GM21825 (cell line): ENCODE data around the gene ELN.
"Not testable (repeated sequence)": the region's sequence is repeated elsewhere in the genome, so short reads cannot be mapped to it uniquely, and the experiment has no call there.

ENCODE experiments used
- ATAC-seq: cut with Tn5 transposase; IDR thresholded peaks from one replicate; pipeline ENCODE4 v1.9.1; 2021; ENCODE audit warnings: mild to moderate bottlenecking, moderate library complexity; ENCODE audit not compliant: unreplicated experiment

ELN gene

DNA sequence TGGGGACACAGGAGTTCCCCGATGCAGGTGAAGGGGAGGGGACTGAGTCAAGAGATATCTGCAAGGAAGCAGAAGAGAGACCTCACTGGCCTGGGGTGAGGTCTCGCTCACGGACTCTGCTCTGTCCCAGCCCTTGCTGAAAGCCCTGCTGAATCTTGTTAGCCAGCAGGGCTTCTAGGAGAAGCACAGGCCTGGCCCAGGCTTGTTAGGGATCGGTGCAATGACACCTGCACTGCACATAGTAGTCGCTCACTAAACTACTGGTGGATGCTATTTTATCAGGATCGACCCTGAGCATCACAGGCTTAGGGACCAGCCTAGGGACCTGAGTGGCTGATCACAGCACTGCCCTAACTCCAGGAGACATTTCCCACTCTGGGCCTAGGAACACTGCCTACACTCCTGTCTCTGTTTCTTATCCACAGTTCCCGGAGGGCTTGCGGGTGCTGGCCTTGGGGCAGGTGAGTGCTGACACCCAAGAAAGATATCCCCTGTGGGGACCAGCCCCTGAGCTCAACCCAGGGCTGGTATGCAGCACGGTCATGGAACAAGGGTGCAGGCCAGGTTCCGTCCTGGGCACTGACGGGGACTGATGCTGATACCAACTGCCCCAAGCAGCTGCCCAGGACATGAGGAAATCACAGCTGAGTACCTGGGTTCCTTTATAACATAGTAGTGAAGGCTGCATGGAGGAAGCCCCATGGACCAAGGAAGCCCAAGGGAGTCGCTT, 13.0 kb downstream of the ELN start:
- no peak for ATAC-seq

DNA sequence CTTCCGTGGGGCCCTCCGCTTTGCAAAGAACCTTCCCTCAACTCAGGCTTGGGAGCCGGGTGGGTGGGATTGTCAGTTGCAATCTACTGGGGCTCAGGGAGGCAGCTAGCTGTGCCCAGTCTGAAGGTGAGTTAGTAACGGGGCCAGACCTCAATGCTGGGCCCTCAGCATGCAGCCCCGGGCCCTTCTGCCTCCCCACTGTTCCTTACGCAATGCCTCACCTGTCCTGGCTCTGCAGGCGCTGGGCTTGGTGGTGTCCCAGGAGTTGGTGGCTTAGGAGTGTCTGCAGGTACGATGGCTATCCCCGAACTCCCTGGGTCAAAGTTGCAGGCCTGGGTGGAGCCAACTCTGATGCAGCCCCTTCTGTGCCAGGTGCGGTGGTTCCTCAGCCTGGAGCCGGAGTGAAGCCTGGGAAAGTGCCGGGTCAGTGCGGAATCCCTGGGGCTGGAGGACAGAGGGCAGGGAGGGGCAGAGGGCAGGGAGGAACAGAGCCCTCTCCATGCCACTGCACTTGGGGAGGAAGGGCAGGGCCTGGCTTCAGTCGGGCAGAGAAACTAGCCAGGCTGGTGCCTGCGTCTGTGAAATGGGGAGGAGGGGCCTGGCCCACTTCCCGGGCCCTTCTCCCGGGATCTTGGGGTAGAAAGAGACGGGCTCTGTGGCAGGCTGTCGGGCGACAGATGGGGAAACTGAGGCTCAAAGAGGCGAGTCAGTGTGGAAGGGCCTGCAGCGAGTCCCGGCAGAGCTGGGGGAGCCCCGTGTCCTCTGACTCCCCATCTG, 15.0 kb downstream of the ELN start:
- no peak for ATAC-seq

DNA sequence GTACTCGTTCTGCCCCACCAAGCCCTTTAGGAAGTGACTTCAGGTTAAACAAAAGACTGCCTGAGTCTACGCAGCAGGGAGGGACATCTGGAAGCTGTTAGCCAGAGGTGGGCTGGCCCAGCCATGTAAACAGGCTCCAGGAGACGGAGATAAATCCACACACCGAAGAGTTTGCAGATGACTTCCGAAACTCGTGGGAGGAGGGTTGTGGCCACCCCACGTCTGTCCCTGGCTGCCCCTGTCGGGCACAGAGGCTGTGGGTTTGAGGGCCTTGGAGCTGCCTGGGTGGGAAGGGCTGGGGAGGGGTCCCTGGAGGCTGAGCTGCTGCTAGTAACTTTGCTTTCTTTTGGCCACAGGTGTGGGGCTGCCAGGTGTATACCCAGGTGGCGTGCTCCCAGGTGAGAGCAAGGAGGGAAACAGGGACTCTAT, 15.6 kb downstream of the ELN start:
- ATAC-seq, result no peak

DNA sequence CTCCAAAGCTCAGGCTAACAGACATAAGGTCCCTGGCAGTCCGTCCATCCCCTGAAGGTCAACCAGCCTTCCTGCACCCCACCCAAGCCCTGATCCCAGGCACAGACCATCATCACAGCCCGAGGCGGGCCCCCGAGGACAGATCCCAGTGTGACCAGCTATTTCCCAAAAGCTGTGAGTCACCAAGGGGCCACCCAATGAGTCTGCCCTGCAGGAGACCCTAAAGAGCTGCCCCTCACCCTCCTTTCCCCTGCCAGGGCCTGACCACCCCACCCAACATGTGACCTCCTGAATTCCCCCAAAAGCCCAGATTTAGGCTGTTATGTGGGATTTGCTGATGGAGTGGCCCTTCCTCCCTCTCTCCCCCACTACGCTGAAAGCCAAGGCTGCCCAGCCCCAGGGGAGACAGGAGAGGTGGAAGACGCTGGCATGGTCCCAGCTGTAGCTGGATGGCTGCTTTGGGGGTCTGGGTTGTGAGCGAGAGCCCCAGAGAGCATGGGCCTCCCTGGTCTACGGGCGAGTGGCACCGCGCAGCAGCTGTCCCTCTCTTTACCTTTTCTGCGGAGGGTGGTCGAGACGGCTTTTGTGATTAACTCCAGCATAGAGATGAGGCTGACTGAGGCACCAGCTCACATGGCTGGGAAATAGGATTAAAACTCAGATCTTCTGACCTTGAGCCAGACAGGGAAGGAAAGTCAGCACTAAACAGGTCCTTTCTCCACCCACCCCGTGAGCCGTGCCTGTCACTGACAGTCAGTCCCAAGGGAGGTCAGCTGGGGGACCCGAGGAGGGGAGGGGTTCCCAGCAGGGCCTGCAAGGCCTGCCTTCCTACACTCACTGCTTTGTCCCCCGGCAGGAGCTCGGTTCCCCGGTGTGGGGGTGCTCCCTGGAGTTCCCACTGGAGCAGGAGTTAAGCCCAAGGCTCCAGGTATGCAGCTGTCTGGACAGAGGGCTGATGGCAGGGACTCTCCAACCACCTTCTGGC, 16.7 kb downstream of the ELN start:
- no peak for ATAC-seq

DNA sequence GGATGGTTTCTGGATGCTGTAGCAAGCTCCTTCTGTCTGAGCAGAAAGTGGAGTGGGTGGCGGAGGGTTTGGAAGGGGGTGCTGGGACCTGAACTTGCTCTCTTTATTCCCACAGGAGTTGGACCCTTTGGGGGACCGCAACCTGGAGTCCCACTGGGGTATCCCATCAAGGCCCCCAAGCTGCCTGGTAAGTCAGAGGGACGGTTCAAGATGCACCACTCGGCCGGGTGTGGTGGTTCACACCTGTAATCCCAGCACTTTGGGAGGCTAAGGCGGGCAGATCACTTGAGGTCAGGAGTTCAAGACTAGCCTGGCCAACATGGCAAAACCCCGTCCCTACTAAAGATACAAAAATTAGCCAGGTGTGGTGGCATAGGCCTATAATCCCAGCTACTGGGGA, 18.6 kb downstream of the ELN start:
- not testable (repeated sequence) for ATAC-seq

DNA sequence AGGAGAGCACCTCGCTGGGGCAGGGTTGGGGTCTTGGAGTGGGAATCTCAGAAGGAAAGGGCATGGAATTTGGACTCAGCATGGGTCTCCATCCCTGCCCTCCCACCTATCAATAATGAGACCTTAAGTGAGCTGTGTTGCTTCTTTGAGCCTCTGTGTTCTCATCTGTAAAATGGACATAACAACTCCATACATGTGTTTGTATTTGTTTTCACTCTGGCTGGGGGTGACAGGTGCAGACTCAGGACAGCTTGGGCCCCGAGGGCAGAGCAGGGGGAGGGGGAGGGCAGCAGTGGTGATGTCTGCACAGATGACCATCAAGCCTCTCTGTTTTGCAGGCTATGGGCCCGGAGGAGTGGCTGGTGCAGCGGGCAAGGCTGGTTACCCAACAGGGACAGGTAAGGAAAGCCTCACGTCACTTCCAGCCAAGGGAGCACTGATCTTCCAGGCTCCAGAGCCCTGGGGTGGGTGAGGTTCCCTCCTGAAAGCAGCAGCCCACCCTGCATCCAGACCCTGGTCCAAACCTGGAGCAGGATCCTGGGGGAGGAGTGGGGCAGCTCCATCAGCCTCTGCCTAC, 19.9 kb downstream of the ELN start:
- no peak for ATAC-seq

DNA sequence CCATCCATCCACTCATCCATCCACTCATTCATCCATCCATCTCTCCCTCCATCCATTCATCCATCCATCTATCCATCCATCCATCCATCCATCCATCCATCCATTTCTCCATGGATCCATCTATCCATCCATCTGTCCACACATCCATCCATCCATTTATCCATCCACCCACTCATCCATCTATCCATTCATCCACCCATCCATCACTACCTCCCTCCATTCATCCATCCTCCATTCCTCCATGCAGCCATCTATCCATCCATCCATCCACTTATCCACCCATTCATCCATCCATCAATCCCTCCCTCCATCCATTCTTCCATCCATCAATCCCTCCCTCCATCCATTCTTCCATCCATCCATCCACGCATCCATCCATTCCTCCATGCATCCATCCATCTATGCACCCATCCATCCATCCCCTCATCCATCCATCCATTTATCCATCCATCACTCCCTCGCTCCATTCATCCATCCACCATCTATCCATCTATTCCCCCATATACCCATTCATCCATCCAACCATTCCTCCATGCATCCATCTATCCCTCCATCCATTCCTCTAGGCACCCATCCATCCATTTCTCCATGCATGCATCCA, 21.1 kb downstream of the ELN start:
- ATAC-seq, result no peak

DNA sequence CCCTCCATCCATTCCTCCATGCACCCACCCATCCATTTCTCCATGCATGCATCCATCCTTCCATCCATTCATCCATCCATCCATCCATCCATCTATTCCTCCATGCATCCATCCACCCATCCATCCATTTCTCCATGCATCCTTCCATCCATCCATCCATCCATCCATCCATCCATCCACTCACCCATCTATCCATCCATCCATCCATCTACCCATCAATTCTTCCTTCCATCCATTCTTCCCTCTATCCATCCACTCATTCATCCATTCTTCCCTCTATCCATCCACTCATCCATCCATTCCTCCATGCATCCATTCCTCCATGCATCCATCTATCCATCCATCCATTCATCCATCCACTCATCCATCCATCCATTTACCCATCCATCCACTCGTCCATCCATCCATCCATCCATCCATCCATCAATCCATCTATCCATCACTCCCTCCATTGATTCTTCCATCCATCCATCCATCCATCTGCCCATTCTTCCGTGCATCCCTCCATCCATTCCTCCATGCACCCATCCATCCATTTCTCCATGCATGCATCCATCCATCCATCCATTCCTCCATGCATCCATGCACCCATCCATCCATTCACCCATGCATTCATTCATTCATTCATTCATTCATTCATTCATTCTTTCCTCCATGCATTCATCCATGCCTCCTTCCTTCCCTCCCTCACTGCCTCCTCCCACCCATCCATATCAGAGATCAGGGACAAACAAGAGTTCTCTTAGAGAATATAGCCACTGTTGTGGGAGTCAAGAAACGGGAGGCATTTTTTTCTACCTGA, 22.2 kb downstream of the ELN start:
- no peak for ATAC-seq

DNA sequence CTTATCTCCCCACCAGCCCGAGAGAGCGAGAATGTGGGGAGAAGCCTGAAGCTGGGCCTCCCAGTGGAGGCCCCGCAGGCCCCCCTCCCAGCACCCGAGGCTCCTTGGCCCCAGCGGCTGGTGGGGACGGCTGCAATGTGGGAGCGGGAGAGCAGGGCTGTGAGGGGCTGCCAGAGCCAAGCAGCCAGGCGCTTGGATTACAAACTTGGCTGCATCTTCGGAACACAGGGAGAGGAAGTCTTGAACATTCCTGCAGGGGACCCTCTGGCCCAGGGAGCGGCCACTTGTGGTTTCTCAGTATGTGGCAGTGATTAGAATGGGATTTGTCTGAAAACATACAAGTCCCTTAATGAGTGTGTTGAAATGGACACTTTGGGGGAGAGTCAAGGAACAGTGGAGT, 23.2 kb downstream of the ELN start:
- no peak for ATAC-seq

DNA sequence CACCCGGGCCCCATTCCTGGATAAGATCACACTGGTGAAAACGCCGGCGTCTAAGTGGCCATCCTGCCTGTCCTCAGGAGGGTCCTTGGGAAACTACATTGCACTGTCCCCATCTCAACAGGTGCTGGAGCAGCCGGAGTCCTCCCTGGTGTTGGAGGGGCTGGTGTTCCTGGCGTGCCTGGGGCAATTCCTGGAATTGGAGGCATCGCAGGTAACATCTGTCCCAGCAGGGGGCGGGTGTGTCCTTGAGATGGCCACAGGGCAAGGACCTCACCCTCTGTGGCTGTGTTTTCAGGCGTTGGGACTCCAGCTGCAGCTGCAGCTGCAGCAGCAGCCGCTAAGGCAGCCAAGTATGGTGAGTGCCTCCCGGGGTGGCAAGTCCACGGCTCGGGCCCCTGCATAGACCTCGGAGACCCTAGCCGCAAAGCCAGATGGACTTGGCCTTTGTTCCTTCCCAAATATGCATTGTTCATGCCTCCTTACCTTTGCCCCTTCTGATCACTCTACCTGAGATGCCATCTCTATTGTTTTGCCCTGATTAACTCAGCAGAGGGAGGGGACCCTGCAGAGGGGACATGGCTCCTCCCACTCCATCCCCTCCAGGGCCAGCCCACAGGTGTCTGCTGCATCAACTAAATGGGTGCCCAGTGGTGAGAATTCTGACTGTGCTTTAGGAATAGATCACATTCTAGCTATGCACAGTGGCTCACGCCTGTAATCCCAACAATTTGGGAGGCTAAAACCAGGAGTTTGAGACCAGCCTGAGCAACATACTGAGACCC, 23.8 kb downstream of the ELN start:
- ATAC-seq, result no peak

DNA sequence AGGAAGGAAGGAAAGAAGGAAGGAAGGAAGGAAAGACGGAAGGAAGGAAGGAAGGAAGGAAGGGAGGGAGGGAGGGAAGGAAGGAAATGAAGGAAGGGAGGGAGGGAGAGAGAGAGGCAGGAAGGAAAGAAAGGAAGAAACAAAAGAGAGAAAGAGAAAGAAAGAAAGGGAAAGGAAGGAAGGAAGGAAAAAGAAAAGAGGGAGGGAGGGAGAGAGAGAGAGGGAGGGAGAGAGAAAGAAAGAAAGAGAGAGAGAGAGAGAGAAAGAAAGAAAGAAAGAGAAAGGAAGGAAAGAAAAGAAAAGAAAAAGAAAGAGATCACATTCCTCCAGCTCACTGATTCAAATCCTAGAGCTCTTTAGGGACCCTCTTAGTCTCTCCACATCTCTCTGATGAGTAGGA, 24.7 kb downstream of the ELN start:
- no peak for ATAC-seq

DNA sequence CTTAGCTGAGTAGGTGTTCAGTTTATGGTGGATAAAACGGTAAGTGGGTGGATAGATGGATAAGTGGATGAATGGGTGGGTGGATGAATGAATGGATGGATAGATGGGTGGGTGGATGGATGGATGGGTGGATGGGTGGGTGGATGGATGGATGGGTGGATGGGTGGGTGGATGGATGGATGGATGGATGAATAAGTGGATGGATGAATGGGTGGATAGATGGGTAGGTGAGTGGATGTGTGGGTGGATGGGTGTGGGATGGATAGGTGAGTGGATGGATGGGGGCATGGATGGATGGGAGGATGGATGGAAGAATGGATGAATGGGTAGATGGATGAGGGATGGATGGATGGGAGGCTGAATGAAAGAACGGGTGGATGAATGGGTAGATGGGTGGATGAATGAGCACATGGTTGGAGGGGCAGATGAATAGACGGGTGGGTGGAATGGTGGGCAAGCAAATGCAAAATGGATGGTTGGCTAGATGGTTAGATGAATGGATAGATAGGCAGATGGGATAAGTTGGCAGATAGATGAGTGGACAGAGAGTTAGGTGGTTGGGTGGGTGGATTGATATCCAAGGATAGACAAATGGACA, 25.7 kb downstream of the ELN start:
- no peak for ATAC-seq

DNA sequence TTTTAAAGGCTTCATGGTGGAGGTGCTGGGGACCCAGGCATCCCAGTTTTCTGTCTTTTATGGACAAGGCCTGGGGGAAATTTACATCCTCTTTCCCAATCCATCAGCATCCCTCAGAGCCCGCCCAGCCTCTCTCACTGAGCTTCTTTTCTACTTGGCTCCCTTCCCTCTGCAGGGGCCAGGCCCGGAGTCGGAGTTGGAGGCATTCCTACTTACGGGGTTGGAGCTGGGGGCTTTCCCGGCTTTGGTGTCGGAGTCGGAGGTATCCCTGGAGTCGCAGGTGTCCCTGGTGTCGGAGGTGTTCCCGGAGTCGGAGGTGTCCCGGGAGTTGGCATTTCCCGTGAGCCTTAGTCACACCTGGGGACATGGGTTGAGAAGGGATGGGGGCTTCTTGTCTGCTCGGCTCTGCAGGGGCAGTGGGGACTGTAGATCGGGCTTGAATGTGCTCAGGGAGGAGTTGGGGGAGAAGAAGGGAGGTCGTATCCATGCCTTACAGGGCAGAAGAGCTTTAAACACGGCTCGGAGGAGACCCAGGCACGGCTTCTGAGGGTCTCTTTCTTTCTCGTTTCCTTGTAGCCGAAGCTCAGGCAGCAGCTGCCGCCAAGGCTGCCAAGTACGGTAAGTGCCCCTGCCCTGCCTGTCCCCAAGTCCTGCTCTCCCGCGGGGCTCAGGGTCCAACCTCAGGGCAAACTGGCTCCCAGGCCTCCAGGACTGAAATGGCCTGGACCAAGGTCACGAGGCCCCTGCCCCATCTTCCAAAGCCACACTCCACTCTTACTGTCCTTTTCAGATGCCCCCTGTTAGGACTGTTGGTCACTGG, 28.3 kb downstream of the ELN start:
- no peak for ATAC-seq

DNA sequence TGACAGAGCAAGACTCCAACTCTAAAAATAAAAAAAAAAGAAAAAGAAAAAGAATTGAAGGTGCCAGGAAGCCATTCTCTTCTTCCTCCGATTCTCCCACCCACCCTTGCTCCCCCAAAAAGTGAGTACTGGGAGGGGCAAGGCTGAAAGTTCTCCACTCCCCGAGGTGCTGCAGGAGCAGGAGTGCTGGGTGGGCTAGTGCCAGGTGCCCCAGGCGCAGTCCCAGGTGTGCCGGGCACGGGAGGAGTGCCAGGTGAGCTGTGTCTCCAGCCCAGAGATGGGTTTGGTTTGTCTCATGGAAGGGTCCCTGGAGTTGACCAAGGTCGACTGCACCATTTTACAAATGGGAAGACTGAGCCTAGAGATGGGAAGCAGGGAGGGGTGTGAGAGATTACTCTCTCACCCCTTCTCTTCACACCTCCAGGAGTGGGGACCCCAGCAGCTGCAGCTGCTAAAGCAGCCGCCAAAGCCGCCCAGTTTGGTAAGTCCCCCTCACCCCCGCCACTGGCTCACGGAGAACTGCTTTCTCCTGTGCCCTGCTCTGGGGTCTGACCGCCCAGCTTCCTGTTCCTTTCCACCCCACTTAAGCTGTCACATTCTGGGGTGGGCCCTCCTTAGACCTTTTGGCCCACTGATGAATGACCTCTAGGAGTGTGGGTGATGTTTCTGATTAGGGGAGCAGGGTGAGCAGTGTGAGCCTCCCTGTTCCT, 29.4 kb downstream of the ELN start:
- ATAC-seq, result no peak

DNA sequence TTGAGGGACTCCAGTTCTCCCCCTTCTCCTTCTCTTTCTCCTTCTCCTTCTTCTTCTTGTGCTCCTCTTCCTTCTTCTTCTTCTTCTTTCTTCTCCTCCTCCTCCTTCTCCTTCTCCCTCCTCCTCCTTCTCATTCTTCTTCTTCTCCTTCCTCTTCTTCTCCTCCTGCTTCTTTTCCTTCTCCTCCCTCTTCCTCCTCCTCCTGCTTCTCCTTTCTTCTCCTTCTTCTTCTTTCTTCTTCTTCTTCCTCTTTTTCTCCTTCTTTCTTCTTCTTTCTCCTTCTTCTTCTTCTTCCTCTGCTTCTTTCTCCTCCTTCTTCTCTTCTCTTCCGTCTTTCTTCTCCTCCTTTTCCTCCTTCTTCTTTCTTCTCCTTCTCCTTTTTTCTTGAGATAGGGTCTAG, 30.0 kb downstream of the ELN start:
- no peak for ATAC-seq

DNA sequence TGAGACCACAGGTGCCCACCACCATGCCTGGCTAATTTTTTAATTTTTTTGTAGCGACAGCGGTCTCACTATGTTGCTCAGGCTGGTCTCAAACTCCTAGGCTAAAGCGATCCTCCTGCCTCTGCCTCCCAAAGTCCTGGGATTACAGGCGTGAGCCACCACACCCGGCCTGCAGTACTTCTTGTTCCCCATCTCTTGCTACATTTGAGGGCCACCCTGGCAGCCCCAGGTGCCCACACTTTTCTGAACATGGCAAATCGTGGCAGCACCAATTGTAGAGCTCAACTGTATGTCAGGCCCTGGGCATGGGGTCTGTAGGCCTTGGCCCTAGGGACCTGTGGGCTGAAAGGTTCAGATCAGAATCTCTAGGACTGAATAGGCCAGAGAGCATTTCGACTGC, 30.5 kb downstream of the ELN start:
- ATAC-seq, result no peak

DNA sequence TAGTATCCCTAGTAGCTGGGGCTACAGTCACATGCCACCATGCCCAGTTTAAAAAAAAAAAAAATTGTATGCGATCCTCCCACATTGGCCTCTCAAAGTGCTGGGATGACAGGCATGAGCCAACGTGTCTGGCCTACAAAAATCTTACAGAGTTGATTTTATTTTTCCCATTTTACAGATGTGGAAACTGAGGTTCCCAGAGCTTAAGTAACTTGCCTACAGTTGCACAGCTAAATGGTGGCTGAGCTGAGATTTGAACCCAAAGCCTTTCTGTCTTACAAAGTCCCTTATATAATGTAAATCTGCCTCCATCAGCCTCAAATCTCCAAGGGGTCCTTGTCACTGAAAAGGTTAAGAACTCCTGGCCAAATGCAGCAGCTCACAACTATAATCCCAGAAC, 31.1 kb downstream of the ELN start:
- no peak for ATAC-seq
